OCI-LY1 (cell line): ENCODE results near the gene FER1L5.

Experiments used
- H2AFZ ChIP-seq: fragments of 200-600 bp; sonication (generic), shearing (Covaris generic); 2 replicates; pipeline ENCODE4 v1.6.0; 2014; ENCODE audit warnings: antibody characterized with exemption, mild to moderate bottlenecking, low read length
- H3F3A ChIP-seq: fragments of 200-600 bp; sonication (generic), shearing (Covaris generic); 2 replicates; pipeline ENCODE4 v1.6.0; 2014; ENCODE audit warnings: mild to moderate bottlenecking, antibody characterized with exemption, low read length, moderate library complexity; ENCODE audit not compliant: insufficient read depth
- H3K27ac ChIP-seq: fragments of 200-600 bp; sonication (generic); 2 replicates; pipeline ENCODE4 v1.5.1; 2014; ENCODE audit warnings: low read length, mixed run types, mild to moderate bottlenecking, low read depth; ENCODE audit not compliant: poor library complexity, severe bottlenecking
- H3K27me3 ChIP-seq: fragments of 200-600 bp; sonication (generic); 2 replicates; pipeline ENCODE4 v1.6.0; 2014; ENCODE audit warnings: antibody characterized with exemption, mild to moderate bottlenecking, low read length, moderate library complexity; ENCODE audit not compliant: insufficient read depth
- H3K36me3 ChIP-seq: fragments of 200-600 bp; sonication (generic); 2 replicates; pipeline ENCODE4 v1.6.1; 2014; ENCODE audit warnings: mild to moderate bottlenecking, antibody characterized with exemption, low read length, moderate library complexity, mixed read lengths; ENCODE audit not compliant: insufficient read depth
- H3K4me1 ChIP-seq: fragments of 200-600 bp; sonication (generic); 2 replicates; pipeline ENCODE4 v1.5.1; 2014; ENCODE audit warnings: mild to moderate bottlenecking, low read length, moderate library complexity; ENCODE audit not compliant: insufficient read depth, severe bottlenecking
- H3K4me2 ChIP-seq: fragments of 200-600 bp; sonication (generic), shearing (Covaris generic); 2 replicates; pipeline ENCODE4 v1.6.1; 2014; ENCODE audit warnings: low read length
- H3K4me3 ChIP-seq: fragments of 200-600 bp; sonication (generic); 2 replicates; pipeline ENCODE4 v1.5.1; 2014; ENCODE audit warnings: low read length, low read depth, mild to moderate bottlenecking, mixed read lengths; ENCODE audit not compliant: poor library complexity, severe bottlenecking
- H3K79me2 ChIP-seq: fragments of 200-600 bp; shearing (Covaris generic); 2 replicates; pipeline ENCODE4 v1.6.1; 2016; ENCODE audit warnings: mixed run types, low read length, mixed read lengths; ENCODE audit not compliant: insufficient read depth
- H3K9ac ChIP-seq: fragments of 200-600 bp; sonication (generic), shearing (Covaris generic); 2 replicates; pipeline ENCODE4 v1.6.1; 2014; ENCODE audit warnings: mild to moderate bottlenecking, low read length, mixed read lengths
- H3K9me2 ChIP-seq: fragments of 200-600 bp; sonication (generic), shearing (Covaris generic); 2 replicates; pipeline ENCODE4 v1.6.1; 2014; ENCODE audit warnings: low read depth, mild to moderate bottlenecking, low read length, mixed read lengths
- H3K9me3 ChIP-seq: fragments of 200-600 bp; shearing (Covaris generic); 2 replicates; pipeline ENCODE4 v1.6.1; 2014; ENCODE audit warnings: low read length, mixed read lengths
- H4K20me1 ChIP-seq: fragments of 200-600 bp; sonication (generic), shearing (Covaris generic); 2 replicates; pipeline ENCODE4 v1.6.0; 2016; ENCODE audit warnings: mild to moderate bottlenecking, low read length; ENCODE audit not compliant: insufficient read depth
- EZH2 ChIP-seq: fragments of 200-600 bp; sonication (generic), shearing (Covaris generic); IDR thresholded peaks from 2 replicates; pipeline ENCODE4 v1.8.0; 2017; ENCODE audit warnings: borderline replicate concordance, mixed run types, mild to moderate bottlenecking, antibody characterized with exemption, low read length, moderate library complexity, mixed read lengths
- TF ChIP-seq, protein P1 (sequence below): fragments of 200-600 bp; sonication (generic), shearing (Covaris generic); IDR thresholded peaks from 2 replicates; pipeline ENCODE4 v1.5.1; 2017; ENCODE audit warnings: mild to moderate bottlenecking, antibody characterized with exemption, low read length, moderate library complexity, mixed read lengths

FER1L5 gene

DNA sequence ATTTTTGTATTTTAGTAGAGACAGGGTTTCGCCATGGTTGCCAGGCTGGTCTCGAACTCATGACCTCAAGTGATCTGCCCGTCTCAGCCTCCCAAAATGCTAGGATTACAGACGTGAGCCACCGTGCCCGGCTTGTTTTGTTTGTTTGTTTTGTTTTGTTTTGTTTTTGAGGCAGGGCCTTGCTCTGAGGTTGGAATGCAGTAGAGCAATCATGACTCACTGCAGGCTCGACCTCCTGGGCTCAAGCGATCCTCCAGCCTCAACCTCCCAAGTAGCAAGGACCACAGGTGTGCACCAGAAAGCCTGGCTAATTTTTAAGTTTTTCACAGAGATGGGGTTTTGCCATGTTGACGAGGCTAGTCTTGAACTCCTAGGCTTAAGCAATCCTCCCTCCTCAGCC lies 109.2 kb downstream of the FER1L5 start:
- H3F3A ChIP-seq = no peaks in the 10 kb centered on the region; the same call in 1 of the 2 replicates
- H3K27ac ChIP-seq = no peak overlapping the region
- H3K4me2 ChIP-seq = no peak overlapping the region
- TF ChIP-seq, protein P1, sequence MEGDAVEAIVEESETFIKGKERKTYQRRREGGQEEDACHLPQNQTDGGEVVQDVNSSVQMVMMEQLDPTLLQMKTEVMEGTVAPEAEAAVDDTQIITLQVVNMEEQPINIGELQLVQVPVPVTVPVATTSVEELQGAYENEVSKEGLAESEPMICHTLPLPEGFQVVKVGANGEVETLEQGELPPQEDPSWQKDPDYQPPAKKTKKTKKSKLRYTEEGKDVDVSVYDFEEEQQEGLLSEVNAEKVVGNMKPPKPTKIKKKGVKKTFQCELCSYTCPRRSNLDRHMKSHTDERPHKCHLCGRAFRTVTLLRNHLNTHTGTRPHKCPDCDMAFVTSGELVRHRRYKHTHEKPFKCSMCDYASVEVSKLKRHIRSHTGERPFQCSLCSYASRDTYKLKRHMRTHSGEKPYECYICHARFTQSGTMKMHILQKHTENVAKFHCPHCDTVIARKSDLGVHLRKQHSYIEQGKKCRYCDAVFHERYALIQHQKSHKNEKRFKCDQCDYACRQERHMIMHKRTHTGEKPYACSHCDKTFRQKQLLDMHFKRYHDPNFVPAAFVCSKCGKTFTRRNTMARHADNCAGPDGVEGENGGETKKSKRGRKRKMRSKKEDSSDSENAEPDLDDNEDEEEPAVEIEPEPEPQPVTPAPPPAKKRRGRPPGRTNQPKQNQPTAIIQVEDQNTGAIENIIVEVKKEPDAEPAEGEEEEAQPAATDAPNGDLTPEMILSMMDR = no peak
- no peak for TF ChIP-seq EZH2
- no peaks in the 10 kb centered on the region for H3K27me3 ChIP-seq
- H3K9me2 ChIP-seq = no peaks in the 10 kb centered on the region
- H3K9ac ChIP-seq = no peak overlapping the region
- no peaks in the 10 kb centered on the region for H3K4me1 ChIP-seq
- H2AFZ ChIP-seq = no peak overlapping the region
- no peak overlapping the region for H3K4me3 ChIP-seq
- H4K20me1 ChIP-seq = no peaks in the 10 kb centered on the region
- H3K79me2 ChIP-seq = no peaks in the 10 kb centered on the region
- no peaks in the 10 kb centered on the region for H3K9me3 ChIP-seq
- no peaks in the 10 kb centered on the region for H3K36me3 ChIP-seq

DNA sequence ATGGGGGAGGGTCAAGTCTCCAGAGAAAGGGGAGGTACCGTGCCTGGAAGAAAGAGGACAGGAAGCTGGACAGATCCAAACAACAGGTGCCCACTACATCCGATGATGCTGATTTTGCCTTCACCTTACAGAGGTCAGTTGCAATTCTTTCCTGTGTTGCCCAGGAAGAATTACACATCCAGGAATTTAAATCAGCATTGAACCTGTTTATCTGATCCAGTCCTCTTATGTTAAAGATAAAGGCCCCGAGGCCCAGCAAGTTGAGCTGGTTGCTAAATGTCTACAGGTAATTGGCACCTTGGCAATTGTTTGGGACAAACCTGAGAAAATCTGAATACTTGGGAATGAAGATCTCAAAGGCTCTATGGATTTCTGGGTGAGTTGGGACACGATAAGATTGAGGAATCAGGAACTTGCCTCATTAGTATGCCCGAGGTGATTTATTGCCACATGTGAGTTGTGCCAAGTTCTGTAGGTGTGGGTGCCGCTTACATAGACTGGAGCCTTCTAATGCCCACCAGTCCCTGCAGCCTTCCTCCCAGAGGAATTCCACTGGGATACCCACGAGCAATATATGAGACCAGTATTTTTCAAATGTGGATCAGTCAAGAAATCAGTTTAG lies 111.2 kb downstream of the FER1L5 start:
- H2AFZ ChIP-seq = no peak overlapping the region
- no peak overlapping the region for H3K27ac ChIP-seq
- no peaks in the 10 kb centered on the region for H3K79me2 ChIP-seq
- H3K27me3 ChIP-seq = no peaks in the 10 kb centered on the region
- no peak overlapping the region for H3K4me2 ChIP-seq
- no peak overlapping the region for H3K9ac ChIP-seq
- no peak overlapping the region for H3K4me3 ChIP-seq
- H3K9me2 ChIP-seq = no peaks in the 10 kb centered on the region
- no peak for TF ChIP-seq EZH2
- TF ChIP-seq, protein P1 = no peak
- no peaks in the 10 kb centered on the region for H4K20me1 ChIP-seq
- no peaks in the 10 kb centered on the region for H3K36me3 ChIP-seq
- no peaks in the 10 kb centered on the region for H3K4me1 ChIP-seq
- H3K9me3 ChIP-seq = no peaks in the 10 kb centered on the region
- no peaks in the 10 kb centered on the region for H3F3A ChIP-seq

DNA sequence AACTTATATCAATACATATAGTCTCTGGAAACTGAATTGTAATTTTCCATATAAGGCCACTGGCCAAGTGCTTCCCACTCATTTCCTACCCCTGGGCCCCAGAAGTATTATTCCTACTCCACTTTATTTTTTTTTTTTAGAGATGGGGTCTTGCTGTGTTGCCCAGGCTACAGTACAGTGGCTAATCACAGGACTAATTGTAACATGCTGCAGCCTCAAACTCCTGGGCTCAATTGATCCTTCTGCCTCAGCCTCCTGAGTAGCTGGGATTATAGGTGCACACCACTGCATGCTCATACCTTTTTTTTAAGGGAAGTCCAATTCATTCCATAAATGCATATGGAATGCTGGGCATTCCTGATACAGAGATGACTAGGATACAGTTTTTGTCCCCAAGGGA lies 111.8 kb downstream of the FER1L5 start:
- TF ChIP-seq, protein P1 = no peak
- TF ChIP-seq EZH2 = no peak
- Histone ChIP-seq H3K36me3 (no peaks in the 10 kb centered on the region), H3K27ac (no peak overlapping the region), H3K79me2 (no peaks in the 10 kb centered on the region), H3K9me3 (no peaks in the 10 kb centered on the region), H3K9me2 (no peaks in the 10 kb centered on the region), H3K9ac (no peak overlapping the region), H3K27me3 (no peaks in the 10 kb centered on the region), H3K4me1 (no peaks in the 10 kb centered on the region), H3K4me2 (no peak overlapping the region), H2AFZ (no peak overlapping the region), H3F3A (no peaks in the 10 kb centered on the region), H4K20me1 (no peaks in the 10 kb centered on the region), H3K4me3 (no peak overlapping the region)
